ENCODE results near the gene MYCL.
"Not testable (repeated sequence)": the region's sequence is repeated elsewhere in the genome, so short reads cannot be mapped to it uniquely, and the experiment has no call there.

MYCL gene

DNA sequence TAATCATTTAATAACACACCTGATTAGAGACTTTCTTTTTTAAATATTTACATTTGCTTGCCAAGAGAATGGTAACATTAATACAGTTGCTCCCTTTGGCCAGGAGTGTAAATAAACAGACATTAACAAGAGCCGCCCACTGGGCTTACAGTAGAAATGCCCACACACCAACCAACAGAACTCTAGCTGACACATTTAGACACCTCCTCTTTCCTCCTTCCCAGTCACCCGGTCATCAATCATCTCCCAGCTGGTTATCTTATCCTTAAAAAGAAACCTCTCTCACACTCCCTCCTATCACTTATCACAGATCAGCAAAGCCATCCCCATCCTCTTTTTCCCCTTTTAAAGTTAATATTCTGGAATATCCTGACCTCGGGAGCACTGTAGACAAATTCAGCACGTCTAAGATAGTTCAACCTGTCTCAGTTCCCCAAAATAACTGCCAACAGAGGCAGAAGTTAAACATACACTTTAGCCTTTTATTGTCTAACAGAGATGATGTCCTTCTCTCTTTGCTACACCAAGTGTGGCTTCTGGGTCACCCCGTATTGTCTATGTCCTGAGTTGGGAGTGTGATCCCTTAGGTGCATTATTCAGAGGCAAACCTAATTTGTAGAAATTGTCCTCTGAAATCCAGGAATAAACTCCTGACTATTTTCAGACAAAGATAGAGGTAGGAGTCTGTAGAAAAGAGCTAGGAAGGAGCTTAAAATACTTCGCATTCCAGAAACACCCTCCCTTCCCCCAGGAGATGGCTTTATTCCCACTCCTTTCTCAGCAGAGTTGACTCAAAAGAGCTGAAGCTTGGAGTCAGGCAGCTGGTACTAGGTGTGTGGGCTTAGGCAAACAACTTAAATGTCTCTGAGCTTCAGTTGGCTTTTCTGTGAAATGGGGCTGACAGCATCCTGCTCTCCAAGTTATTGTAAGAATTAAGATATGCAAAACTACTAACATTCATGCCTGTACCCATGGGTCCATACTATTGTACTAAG lies 8.8 kb downstream of the MYCL start:
- peak; percentile 56 for DNase-seq (ENCODE audit: low spot score)
- peak; percentile 77 for FAIRE-seq

DNA sequence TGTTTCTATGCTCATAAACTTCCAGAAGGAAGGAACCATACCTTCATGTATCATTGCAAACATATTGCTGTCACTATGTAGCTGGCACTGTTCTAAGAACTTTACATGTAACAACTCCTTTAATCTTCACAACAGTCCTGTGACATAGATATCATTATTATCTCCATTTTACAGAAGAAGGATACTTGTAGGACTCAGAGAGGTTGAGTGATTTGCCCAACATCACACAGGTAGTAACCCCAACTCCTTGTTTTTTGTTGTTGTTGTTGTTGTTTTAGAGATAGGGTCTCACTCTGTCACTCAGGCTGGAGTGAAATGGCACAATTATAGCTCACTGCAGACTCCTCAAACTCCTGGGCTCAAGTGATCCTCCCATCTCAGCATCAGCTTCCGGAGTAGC lies 10.8 kb downstream of the MYCL start:
- no peak for FAIRE-seq

DNA sequence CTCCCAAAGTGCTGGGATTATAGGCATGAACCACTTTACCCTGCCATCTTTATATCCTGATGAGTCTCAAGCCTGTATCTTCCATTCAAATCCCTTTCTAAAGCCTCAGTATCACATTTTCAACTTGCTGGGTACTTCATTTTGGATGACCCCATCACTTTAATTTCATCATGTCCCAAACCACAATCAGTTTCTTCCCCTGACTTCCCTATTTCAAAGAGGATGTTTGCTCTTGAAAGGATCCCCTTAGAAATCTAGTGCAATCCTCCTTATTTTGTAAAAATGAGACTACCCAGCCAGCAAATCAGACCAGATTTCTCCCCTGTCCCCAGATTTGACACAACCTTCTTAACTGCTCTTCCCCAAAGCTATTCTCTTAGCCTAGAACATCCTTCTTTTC lies 11.4 kb downstream of the MYCL start:
- DNase-seq (ENCODE audit: low spot score) = no peak
- no peak for FAIRE-seq

More for the DNA sequence above, 10.8 kb downstream of the MYCL start:
- no peak for DNase-seq (ENCODE audit: low spot score)

DNA sequence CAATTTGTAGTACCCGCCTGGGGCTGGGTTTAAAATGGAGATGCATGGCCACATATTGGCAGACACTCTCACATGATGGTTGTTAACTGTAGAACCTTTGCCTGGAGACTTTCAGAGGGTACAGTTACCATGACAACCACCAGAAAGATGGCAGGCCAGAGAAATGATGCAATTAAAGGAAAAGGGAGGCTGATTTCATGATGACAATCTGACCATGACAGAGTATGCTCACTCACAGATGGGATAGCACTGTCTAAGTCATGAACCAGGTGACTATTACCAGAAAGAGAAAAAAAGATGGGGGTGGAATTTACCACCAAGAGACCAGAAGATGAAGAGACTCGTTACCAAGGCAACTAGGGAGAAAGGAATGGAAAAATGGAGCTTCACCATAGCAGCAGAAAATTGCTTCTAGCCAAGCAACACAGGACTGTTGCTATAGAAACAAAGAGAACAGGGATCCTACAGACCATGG lies 14.9 kb downstream of the MYCL start:
- FAIRE-seq (no peak), DNase-seq (ENCODE audit: low spot score) (peak; percentile 20)

DNA sequence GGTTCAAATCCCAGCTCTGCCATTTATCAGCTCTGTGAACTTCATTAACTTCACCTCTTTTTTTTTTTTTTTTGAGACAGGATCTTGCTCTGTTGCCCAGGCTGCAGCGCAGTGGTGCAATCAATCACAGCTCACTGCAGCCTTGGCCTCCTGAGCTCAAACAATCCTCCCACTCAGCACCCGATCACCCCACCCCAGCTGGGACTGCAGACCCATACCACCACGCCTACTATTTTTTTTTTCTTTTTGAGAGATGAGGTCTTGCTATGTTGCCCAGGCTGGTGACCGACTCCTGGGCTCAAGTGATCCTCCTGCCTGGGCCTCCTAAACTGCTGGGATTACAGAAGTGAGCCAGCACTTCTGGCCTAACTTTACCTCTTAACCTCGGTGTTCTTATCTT lies 16.2 kb downstream of the MYCL start:
- FAIRE-seq = no peak

DNA sequence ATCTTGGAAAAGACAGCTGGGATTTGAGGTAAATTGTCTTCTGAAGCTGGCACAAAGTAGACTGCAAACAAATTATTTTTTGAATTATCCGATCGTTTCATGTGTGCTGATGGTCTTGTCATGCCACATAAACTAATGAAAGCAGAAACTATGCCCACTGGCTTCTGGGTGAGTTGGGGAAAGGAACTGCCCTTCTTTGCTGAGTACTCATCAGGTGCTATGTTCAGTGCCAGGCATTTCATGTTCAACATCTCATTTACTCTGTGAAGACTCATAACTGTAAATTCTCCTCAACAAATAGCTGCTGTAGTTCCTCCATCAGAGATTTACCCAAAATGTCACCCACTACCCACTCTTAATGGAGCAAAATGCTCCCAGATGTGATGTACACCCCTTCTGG lies 19.6 kb downstream of the MYCL start:
- DNase-seq (ENCODE audit: low spot score) (no peak), FAIRE-seq (no peak)

More for the DNA sequence above, 16.2 kb downstream of the MYCL start:
- DNase-seq (ENCODE audit: low spot score) = no peak

DNA sequence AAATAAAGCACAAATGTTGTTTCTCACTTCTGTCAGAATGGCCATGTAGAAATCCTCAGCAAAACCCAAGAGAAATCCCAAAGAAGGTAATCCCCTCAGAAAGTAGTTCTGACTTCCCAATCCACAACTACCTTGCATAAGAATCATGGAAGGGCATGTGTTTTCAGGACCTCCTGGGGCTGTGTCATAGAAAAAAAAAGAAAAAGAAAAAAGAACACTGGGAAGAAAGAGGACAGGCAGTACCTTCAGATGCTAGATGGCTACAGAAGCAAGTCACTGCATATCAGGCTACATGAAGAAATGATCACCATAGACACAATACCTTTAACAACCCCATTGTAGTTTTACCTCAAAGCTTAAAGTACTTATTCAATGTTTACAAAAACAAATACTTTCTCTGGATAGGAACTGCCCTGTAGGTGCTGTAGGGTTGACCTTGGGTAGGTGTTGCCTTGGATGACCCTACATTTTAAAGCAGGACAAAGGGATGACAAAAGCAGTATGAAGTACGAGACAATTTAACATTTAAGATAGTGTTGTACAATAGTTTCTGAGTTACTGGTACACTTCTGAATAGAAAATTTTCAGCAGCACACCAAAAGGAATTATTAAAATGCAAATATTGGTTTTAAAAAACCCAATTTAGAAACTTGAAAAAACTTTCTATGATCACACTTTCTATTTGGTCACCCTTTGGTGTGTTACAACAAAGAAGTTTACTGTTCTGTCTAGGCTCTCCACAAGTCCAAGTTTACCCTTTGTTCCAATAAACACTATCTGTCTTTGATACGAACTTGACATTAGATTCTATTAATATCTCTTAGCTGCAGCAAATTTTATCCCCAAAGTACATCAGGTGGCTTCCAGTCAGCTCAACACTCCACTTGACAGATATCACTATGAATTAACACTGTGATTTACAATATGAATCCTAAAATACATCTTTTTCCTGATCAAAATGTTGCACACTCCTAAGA lies 23.4 kb downstream of the MYCL start:
- no peak for DNase-seq (ENCODE audit: low spot score)
- no peak for FAIRE-seq

DNA sequence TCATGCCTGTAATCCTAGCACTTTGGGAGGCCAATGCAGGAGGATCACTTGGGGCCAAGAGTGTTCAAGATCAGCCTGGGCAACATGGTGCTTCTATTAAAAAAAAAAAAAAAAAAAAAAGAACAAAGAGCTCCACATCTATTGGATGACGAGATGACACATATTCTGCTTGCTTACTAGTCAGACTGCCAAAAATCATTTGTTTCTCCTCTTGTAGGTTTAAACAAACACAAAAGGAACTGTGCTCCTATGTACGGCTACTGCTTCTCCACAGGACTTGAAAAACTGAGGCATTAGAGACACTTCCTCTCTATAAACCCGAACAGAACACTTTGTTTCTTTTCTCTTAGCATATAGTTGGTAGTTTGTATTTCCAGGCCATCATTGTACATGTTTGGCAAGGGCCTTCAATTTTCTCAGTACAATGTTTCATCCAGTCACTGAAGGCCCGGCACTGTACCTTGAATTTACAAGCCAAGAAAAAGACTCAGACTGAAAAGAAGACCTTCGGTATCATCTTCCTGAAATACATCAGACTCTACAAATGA lies 24.4 kb downstream of the MYCL start:
- DNase-seq (ENCODE audit: low spot score) (no peak), FAIRE-seq (no peak)

DNA sequence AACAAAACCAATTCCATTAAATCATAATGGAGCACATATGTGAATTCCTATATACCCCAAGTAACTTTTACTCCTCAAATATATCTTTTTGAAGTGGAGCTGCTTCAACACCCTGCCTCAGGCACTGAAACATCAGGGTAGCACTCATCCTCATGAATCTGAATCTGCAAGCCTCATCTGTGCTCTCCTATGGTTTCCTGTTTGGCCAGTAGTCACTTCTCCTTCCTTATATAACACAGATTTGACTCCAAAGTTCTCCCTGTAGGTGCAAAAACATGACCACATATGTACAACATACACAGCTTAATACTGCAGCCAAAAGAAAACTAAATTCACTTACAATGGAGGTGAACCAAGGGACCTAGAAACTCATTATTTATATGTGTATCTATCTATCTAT lies 25.6 kb downstream of the MYCL start:
- FAIRE-seq = no peak
- DNase-seq (ENCODE audit: low spot score) = no peak

DNA sequence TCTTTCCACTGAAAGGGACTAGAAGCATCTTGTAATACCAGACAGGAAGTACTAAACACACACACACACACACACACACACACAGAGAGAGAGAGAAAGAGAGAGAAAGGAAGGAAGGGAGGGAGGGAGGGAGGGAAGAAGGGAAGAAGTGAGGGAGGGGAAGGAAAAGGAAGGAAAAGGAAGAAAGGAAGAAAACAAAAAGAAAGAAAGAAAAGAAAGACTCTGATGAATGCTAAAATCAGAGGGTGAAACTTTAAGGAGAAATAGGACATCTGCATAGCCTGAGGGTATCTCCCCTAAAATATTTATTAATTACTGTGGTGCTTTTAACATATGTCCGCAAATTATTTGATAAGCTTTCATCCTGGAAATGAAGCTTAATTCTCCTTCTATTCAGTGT lies 29.0 kb downstream of the MYCL start:
- DNase-seq (ENCODE audit: low spot score) = no peak
- no peak for FAIRE-seq

DNA sequence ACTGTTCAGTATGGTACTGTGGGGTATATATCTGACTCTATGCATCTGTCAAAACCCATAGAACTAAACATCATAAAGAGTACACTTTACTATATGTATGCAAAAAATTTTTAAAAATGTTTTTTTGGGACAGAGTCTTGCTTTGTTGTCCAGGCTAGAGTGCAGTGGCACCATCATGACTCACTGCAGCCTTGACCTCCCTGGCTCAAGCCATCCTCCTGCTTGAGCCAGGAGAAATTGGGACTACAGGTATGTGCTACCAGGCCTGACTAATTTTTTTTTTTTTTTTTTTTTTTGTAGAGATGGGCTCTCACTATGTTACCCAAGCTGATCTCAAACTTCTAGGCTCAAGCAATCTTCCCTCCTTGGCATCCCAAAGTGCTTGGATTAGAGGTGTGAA lies 29.9 kb downstream of the MYCL start:
- no peak for DNase-seq (ENCODE audit: low spot score)
- FAIRE-seq = no peak

DNA sequence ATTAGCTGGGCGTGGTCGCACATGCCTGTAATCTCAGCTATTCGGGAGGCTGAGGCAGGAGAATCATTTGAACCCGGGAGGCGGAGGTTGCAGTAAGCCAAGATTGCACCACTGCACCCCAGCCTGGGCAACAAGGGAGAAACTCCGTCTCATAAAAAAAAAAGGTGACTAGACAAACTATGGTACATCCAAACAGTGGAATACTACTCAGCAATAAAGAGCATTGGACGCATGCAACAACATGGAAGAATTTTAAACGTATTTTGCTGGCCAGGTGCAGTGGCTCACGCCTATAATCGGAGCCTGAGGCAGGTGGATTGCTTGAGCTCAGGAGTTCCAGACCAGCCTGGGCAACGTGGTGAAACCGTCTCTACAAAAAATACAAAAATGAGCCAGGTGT lies 30.7 kb downstream of the MYCL start:
- not testable (repeated sequence) for DNase-seq (ENCODE audit: low spot score); FAIRE-seq

DNA sequence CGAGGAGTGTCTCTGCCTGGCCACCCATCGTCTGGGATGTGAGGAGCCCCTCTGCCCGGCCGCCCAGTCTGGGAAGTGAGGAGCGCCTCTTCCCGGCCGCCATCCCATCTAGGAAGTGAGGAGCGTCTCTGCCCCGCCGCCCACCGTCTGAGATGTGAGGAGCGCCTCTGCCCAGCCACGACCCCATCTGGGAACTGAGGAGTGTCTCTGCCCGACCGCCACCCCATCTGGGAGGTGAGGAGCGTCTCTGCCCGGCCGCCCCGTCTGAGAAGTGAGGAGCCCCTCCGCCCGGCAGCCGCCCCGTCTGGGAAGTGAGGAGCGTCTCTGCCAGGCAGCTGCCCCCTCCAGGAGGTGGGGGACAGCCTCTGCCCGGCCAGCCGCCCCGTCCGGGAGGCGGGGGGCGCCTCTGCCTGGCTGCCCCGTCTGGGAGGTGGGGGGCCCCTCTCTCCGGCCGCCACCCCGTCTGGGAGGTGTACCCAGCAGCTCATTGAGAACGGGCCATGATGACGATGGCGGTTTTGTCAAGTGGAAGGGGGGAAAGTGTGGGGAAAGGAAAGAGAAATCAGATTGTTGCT lies 32.1 kb downstream of the MYCL start:
- not testable (repeated sequence) for FAIRE-seq; DNase-seq (ENCODE audit: low spot score)

DNA sequence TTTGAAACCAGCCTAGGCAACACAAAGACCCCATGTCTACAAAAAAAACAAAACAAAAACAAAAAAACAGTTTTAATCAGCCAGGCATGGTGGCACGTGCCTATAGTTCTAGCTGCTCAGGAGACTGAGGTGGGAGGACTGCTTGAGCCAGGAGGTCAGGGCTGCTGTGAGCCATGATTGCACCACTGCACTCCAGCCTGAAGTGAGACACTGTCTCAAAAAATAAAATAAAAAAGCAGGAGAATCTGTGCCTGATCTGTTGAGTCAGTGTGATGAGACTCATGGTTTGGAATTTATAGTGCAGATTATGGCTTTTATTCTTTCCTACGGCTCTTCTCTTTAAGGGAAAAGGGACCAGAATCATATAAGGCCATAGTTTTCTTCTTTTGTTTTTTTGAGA lies 35.0 kb downstream of the MYCL start:
- DNase-seq (ENCODE audit: low spot score) (no peak), FAIRE-seq (no peak)

DNA sequence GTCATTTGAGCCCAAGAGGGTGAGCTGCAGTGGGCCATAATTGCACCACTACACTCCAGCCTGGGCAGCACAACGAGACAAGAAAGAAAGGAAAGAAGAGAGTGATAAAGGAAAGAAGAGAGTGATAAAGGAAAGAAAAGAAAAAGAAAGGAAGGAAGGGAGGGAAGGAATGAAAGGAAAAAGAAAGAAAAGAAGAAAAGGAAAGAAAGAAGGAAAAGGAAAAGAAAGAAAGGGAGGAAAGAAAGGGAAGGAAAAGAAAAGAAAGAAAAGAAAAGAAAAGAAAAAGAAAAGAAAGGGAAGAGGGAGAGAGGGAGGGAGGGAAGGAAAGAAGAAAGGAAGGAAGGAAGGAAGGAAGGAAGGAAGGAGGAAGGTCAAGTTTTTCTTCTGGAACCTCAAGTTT lies 36.0 kb downstream of the MYCL start:
- no peak for FAIRE-seq

DNA sequence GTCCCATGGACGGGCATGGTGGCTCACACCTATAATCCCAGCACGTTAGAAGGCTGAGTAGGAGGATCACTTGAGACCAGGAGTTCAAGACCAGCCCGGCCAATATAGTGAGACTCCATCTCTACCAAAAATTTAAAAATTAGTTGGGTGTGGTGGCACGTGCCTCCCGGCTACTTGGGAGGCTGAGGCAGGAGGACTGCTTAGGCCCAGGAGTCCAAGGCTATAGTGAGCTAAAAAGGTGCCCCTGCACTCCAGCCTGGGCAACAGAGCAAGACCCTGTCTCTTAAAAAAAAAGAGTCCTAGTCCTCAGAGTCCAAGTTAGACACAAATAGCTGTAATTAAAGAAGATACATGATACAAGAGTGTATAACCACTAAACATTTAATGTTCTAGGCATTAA lies 38.5 kb downstream of the MYCL start:
- FAIRE-seq (no peak), DNase-seq (ENCODE audit: low spot score) (no peak)

More for the DNA sequence above, 36.0 kb downstream of the MYCL start:
- DNase-seq (ENCODE audit: low spot score) = no peak

DNA sequence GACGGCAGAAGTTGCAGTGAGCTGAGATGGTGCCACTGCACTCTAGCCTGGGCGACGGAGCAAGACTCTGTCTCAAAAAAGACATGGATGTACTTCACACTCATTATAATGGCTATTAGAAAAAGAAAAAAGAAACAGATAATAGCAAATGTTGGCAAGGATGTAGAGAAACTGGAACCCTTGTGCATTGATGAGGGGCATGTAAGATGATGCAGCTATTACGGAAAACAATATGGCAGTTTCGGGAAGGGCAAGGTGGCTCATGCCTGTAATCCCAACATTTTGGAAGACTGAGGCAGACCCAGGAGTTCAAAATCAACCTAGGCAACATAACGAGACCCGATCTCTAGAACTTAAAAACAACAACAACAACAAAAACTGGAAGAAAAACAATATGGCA lies 40.7 kb downstream of the MYCL start:
- no peak for FAIRE-seq
- DNase-seq (ENCODE audit: low spot score) = no peak

DNA sequence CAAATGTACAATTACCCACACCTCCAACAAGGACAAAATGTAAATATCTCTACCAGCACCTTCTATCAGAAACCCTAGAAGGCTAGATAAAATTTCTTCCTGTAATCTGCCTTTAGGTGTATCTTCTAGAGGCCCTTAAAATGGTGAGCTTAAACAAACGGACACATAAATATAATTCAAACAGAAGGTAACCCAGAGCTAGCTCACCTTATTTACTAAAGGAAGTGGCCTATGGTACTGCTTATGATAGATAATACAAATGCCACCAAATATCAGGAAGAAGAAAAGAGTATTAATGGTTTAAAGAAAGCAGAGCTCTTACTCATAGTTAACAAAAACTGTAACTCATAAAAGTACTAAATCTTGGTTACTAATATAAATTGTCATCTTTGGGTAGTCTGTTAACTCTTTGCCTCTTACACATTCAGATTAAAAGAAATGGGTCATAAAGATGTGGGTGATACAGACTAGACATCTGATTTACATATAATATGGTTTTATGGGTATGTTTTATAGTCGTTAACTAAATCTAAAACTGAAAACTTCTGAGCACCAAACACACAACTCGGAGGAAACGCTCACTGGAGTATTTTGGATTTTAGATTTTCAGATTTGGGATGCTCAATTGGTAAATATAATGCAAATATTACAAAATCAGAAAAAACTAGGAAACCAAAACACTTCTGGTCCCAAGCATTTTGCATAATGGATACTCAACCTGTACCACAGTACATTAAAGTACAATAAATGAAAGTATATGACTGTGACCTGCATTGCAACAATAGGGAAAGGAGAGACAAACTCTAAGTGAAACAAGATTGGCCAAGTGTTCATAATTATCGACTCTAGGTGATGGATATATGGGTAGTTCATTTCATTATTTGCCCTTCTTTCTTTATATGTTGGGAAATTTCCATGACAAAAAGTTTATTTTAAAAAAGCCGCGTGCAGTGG lies 41.6 kb downstream of the MYCL start:
- FAIRE-seq = no peak
- no peak for DNase-seq (ENCODE audit: low spot score)

DNA sequence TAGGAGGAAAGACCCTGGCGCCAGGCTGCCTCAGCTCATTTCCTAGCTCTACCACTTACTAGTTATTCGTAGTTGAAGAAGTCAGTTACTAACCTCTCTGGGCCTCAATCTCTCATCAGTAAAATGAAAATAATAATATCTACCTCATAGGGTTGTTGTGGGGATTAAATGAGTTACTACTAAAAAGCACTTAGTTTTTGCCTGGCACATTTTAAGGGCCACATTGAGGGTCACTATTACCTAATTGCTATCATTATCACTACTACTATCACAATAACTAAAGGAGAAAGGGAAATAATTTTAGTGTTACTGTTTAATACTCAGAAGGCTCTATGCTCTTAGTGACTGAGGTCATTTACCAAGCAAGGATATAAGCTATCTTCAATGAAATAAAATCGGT lies 43.4 kb downstream of the MYCL start:
- no peak for FAIRE-seq

More for the DNA sequence above, 43.4 kb downstream of the MYCL start:
- DNase-seq (ENCODE audit: low spot score) = no peak
